NCI-H510A (cell line): ENCODE data around the gene ZDHHC11.
"Not testable (repeated sequence)": the region's sequence is repeated elsewhere in the genome, so short reads cannot be mapped to it uniquely, and the experiment has no call there.

Experiments
- DNase-seq: peaks from one replicate; lab custom pipeline; 2025; lab: John Stamatoyannopoulos, UW

Gene ZDHHC11

GRCh38 chr5:880816-881550 is 30.2 kb upstream of the ZDHHC11 start:
- DNase-seq = no peak

- DNase-seq = not testable (repeated sequence)
These were observed 27.9 kb upstream of the ZDHHC11 start for GRCh38 chr5:878677-879076.

GRCh38 chr5:878125-878524 is 27.3 kb upstream of the ZDHHC11 start:
- no peak for DNase-seq

- no peak for DNase-seq
These were observed 25.9 kb upstream of the ZDHHC11 start for GRCh38 chr5:876398-877365.

- no peak for DNase-seq
These were observed 25.1 kb upstream of the ZDHHC11 start for GRCh38 chr5:875931-876330.

GRCh38 chr5:873328-873727 is 22.5 kb upstream of the ZDHHC11 start:
- DNase-seq = no peak

- no peak for DNase-seq
These were observed 21.5 kb upstream of the ZDHHC11 start for GRCh38 chr5:872301-872700.

- no peak for DNase-seq
These were observed 21.0 kb upstream of the ZDHHC11 start for GRCh38 chr5:871596-872298.

- DNase-seq = no peak
These were observed 20.2 kb upstream of the ZDHHC11 start for GRCh38 chr5:870956-871355.

GRCh38 chr5:868428-869135 is 17.8 kb upstream of the ZDHHC11 start:
- no peak for DNase-seq

- no peak for DNase-seq
These were observed 16.6 kb upstream of the ZDHHC11 start for GRCh38 chr5:867300-867870.

- DNase-seq = no peak
These were observed 15.0 kb upstream of the ZDHHC11 start for GRCh38 chr5:865771-866170.

GRCh38 chr5:865168-865521 is 14.4 kb upstream of the ZDHHC11 start:
- DNase-seq = no peak

- no peak for DNase-seq
These were observed 13.8 kb upstream of the ZDHHC11 start for GRCh38 chr5:864492-865167.

- no peak for DNase-seq
These were observed 12.5 kb upstream of the ZDHHC11 start for GRCh38 chr5:863244-863805.

- DNase-seq = no peak
These were observed 11.8 kb upstream of the ZDHHC11 start for GRCh38 chr5:862367-863243.

GRCh38 chr5:861442-862366 is 10.9 kb upstream of the ZDHHC11 start:
- no peak for DNase-seq

GRCh38 chr5:860506-861150 is 9.8 kb upstream of the ZDHHC11 start:
- DNase-seq = no peak
